ENCODE results near the gene PHKA2.
"Not testable (repeated sequence)": the region's sequence is repeated elsewhere in the genome, so short reads cannot be mapped to it uniquely, and the experiment has no call there.

Gene PHKA2

GRCh38 chrX:18855919-18856644 is 127.8 kb downstream of the PHKA2 start:
- no peak for DNase-seq (ENCODE audit: low read depth)

- DNase-seq (ENCODE audit: low read depth): not testable (repeated sequence)
These were observed 136.0 kb downstream of the PHKA2 start for GRCh38 chrX:18847901-18848300.
